ENCODE results near the gene CCL16.

GRCh38 chr17:35981908-35982330 lies 622 bp upstream of the CCL16 start:
- TF ChIP-seq CTCF (optimal IDR thresholded peaks at IDR 0.05 in 1 of 3, IDR thresholded peaks at IDR 0.05 in 1 of 3, conservative IDR thresholded peaks at IDR 0.05 in 1 of 3; ENCODE audit: extremely low read depth in 1 of 3, insufficient read depth in 2 of 3, low read length in 3 of 3), result no peak
- no peak for TF ChIP-seq EZH2 (IDR thresholded peaks at IDR 0.05; ENCODE audit: low read length)

Data from keratinocyte (primary cell).